Endothelial cell of umbilical vein (primary cell): ENCODE results near the gene C1QL4.

Experiments used
- CTCF ChIP-seq, 2 donors: IDR thresholded peaks; 1 replicate in 1 of 2; 2 replicates in 1 of 2; pipeline ENCODE4 v1.5.1; 2011; ENCODE audit warnings: low read length in 2 of 2, mild to moderate bottlenecking in 2 of 2, moderate library complexity in 2 of 2, control low read depth in 1 of 2, inconsistent platforms in 1 of 2, low read depth in 1 of 2; ENCODE audit not compliant: insufficient read depth in 1 of 2; ENCODE audit errors: extremely low read depth in 1 of 2
- FOS ChIP-seq: IDR thresholded peaks from 2 replicates; pipeline ENCODE4 v1.6.1; 2011; ENCODE audit warnings: mild to moderate bottlenecking, low read length, moderate library complexity, borderline replicate concordance; ENCODE audit not compliant: insufficient read depth
- JUN ChIP-seq: IDR thresholded peaks from 2 replicates; pipeline ENCODE4 v1.6.1; 2011; ENCODE audit warnings: borderline replicate concordance, low read depth; ENCODE audit not compliant: insufficient read length, insufficient read depth
- MYC ChIP-seq: IDR thresholded peaks from one replicate; pipeline ENCODE4 v1.6.1; 2011; ENCODE audit warnings: mild to moderate bottlenecking, low read depth, low read length
- POLR2A ChIP-seq: IDR thresholded peaks from 2 replicates; pipeline ENCODE4 v1.6.1; 2012; ENCODE audit warnings: low read depth, mild to moderate bottlenecking, control low read depth, low read length
- POLR2AphosphoS5 ChIP-seq: IDR thresholded peaks from 2 replicates; pipeline ENCODE4 v1.6.1; 2012; ENCODE audit warnings: low read depth, mild to moderate bottlenecking, control low read depth, low read length, moderate library complexity; ENCODE audit not compliant: insufficient read depth
- TF ChIP-seq, protein P1 (sequence below): IDR thresholded peaks from 2 replicates; pipeline ENCODE4 v1.6.1; 2011; ENCODE audit not compliant: insufficient read depth, insufficient read length

DNA sequence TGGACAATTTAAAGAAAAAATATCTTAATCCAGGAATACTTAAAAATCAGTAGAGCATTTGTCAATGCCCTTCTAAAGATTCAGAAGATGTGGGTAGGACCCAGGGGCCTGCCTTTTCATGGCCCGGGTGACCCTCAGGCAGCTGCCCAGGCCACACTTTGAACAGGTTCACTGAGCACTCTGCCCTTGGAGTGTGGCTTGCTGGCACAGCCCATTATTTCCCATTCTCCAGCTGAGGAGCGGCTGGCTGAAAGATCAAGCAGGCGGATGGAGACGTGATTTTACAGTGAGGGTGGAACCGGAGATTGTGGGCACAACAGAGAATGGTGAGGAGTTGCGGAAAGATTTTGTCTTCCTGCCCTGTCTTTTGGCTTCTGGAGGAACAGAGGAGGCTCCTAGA is 49.1 kb downstream of the C1QL4 start:
- TF ChIP-seq CTCF (IDR thresholded peaks at IDR 0.05; ENCODE audit: extremely low read depth in 1 of 2, insufficient read depth in 1 of 2, low read depth in 1 of 2, low read length in 2 of 2) (no peak), POLR2A (no peak), FOS (no peak), POLR2AphosphoS5 (no peak), MYC (no peak), JUN (no peak)
- TF ChIP-seq, protein P1, sequence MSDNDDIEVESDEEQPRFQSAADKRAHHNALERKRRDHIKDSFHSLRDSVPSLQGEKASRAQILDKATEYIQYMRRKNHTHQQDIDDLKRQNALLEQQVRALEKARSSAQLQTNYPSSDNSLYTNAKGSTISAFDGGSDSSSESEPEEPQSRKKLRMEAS, result no peak
